Progenitor cell of endocrine pancreas (in vitro differentiated cells): Measurements from ENCODE around the gene CACFD1. TPM values are rescaled to one million over a fixed set of nuclear protein-coding genes. Genes with fewer than 3 reads are reported as not detected.

Experiments used
- DNase-seq: peaks from one replicate; pipeline ENCODE4 v3.0.0; 2021; ENCODE audit warnings: low spot score; ENCODE audit not compliant: unreplicated experiment
- H3K27ac Mint-ChIP-seq: 2 replicates; pipeline ENCODE4 v1.8.0; 2021; ENCODE audit warnings: mild to moderate bottlenecking, moderate library complexity, mixed read lengths
- H3K27me3 Mint-ChIP-seq: 2 replicates; pipeline ENCODE4 v1.8.0; 2021; ENCODE audit warnings: mixed read lengths
- H3K36me3 Mint-ChIP-seq: 2 replicates; pipeline ENCODE4 v1.8.0; 2022; ENCODE audit warnings: mixed read lengths; ENCODE audit not compliant: insufficient read depth
- H3K4me1 Mint-ChIP-seq: 2 replicates; pipeline ENCODE4 v1.8.0; 2021; ENCODE audit warnings: low read depth, mixed read lengths
- H3K4me3 Mint-ChIP-seq: 2 replicates; pipeline ENCODE4 v1.8.0; 2021; ENCODE audit warnings: low read depth, mild to moderate bottlenecking, moderate library complexity, mixed read lengths
- H3K9me3 Mint-ChIP-seq: 2 replicates; pipeline ENCODE4 v1.8.0; 2021; ENCODE audit warnings: low read depth, mixed read lengths
- CTCF ChIP-seq: fragments of 200-600 bp; sonication (generic); IDR thresholded peaks from one replicate; pipeline ENCODE4 v1.5.0; 2021; ENCODE audit warnings: antibody characterized with exemption, mild to moderate bottlenecking; ENCODE audit not compliant: unreplicated experiment
- total RNA-seq: library from RNA; stranded (reverse); gene quantifications from 2 replicates; pipeline ENCODE4 v1.2.1, GENCODE V29; 2021

The CACFD1 gene
- total RNA-seq, 1 donor from 2014 or later, result 56.2 TPM

GRCh38 chr9:133489253-133490190, 29.7 kb downstream of the CACFD1 start:
- no peak overlapping the region for H3K27ac Mint-ChIP-seq
- peaks cover 6% of the 10 kb centered on the region for H3K27me3 Mint-ChIP-seq
- H3K4me1 Mint-ChIP-seq, result no peaks in the 10 kb centered on the region
- TF ChIP-seq CTCF, result no peak
- H3K9me3 Mint-ChIP-seq, result no peaks in the 10 kb centered on the region
- H3K36me3 Mint-ChIP-seq, result no peaks in the 10 kb centered on the region
- no peak for DNase-seq
- H3K4me3 Mint-ChIP-seq, result no peak overlapping the region

GRCh38 chr9:133490201-133490681, 30.5 kb downstream of the CACFD1 start:
- H3K36me3 Mint-ChIP-seq, result no peaks in the 10 kb centered on the region
- H3K27me3 Mint-ChIP-seq, result peaks cover 6% of the 10 kb centered on the region
- DNase-seq, result no peak
- no peak overlapping the region for H3K27ac Mint-ChIP-seq
- no peak for TF ChIP-seq CTCF
- no peaks in the 10 kb centered on the region for H3K9me3 Mint-ChIP-seq
- H3K4me1 Mint-ChIP-seq, result no peaks in the 10 kb centered on the region
- no peak overlapping the region for H3K4me3 Mint-ChIP-seq

- Mint-ChIP-seq H3K9me3 (no peaks in the 10 kb centered on the region), H3K27me3 (peaks cover 6% of the 10 kb centered on the region), H3K4me1 (no peaks in the 10 kb centered on the region), H3K27ac (no peak overlapping the region), H3K36me3 (no peaks in the 10 kb centered on the region), H3K4me3 (no peak overlapping the region)
- TF ChIP-seq CTCF, result no peak
- no peak for DNase-seq
Measured at GRCh38 chr9:133490865-133491655, 31.3 kb downstream of the CACFD1 start.

GRCh38 chr9:133491656-133491925, 31.8 kb downstream of the CACFD1 start:
- no peaks in the 10 kb centered on the region for H3K4me1 Mint-ChIP-seq
- no peaks in the 10 kb centered on the region for H3K9me3 Mint-ChIP-seq
- no peaks in the 10 kb centered on the region for H3K36me3 Mint-ChIP-seq
- no peak for DNase-seq
- no peak overlapping the region for H3K4me3 Mint-ChIP-seq
- no peak for TF ChIP-seq CTCF
- H3K27me3 Mint-ChIP-seq, result peaks cover 6% of the 10 kb centered on the region
- H3K27ac Mint-ChIP-seq, result no peak overlapping the region
